Putamen (tissue), 1 donor: ENCODE measurements around the gene USP7.
"Not testable (repeated sequence)": the region's sequence is repeated elsewhere in the genome, so short reads cannot be mapped to it uniquely, and the experiment has no call there.

Source experiments
- DNase-seq: peaks from one replicate; pipeline ENCODE4 v3.0.0-alpha.2; 2016; ENCODE audit warnings: low spot score

USP7 gene

DNA sequence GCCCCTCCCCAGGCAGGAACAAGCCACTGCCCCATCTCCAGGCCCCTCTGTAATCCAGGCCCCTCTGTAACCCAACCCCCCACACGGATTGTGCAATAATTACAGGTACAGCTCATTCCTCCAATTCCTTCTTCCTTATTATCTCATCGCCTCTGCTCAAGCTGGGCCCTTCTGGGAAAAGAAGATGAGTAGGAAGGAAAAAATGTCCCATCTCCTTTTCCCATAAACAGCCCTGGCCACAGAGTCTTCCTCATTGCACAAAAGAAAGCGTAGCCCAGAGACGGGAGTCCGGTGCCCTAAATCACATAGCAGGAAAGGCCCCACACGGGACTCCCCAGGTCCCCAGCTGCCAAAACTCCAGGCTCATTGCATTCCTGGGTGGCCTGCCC lies 85.2 kb downstream of the USP7 start:
- DNase-seq: no peak

DNA sequence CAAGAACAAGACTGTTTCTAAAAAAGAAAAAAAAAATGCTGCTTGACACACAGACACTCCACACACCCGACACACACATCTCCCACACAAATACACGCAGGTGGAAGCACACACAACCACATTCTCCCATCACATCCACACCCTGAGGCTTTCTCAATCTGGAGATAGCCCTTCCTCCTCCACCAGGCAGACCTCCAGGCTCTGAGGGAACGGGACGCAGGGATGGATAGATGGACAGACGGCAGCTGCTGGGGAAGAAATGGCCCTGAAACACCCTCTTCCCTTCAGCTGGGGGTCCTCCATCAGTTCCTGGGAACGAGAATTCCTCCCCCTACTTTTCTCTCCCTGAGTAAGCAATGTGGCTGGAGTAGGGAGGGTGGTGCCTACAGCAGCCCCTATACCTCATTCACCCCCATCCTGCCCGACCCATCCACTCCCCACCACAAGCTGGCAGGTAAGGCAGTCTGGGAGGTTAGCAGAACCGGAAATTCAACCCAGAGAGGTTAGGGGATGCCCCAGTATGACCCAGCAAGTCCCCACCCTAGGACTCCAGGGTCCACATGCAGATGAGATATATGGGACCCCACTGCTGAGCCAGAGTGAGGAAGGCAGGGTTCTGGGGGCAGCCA lies 85.7 kb downstream of the USP7 start:
- no peak for DNase-seq

DNA sequence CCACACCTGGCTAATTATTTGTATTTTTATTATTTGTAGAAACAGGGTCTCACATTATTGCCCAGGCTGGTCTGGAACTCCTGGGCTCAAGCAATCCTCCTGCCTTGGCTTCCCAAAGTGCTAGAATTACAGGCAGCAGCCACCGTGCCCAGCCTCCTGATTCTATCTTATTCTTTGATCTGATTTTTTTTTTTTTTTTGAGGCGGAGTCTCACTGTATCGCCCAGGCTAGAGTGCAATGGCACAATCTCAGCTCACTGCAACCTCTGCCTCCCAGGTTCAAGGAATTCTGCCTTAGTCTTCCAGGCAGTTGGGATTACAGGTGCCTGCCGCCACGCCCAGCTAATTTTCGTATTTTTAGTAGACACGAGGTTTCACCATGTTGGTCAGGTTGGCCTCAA lies 88.4 kb downstream of the USP7 start:
- not testable (repeated sequence) for DNase-seq

DNA sequence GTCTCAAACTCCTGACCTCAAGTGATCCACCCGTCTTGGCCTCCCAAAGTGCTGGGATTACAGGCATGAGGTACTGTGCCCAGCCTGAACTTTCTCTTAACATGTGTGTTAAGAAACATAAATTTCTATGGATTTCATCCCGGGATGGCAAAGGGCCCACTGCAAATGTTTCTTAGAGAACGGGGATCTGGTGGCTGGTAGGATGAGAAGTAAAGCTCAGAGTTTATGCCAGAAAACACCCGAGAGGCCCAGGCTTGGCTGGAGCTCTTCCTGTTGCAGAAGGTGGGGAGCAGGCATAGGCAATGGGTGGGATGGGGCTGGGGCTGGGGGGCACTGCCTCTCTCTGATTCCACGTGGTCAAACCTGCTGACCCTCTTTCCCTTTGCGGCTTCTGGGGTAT lies 89.3 kb downstream of the USP7 start:
- DNase-seq: no peak

DNA sequence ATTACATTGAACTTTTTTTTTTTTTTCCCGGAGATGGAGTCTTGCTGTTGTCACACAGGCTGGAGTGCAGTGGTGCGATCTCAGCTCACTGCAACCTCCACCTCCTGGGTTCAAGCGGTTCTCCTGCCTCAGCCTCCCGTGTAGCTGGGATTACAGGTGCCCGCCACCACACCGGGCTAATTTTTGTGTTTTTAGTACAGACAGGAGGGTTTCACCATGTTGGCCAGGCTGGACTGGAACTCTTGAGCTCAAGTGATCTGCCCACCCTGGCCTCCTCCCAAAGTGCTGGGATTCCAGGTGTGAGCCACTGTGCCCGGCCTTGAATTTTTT lies 89.9 kb downstream of the USP7 start:
- DNase-seq: not testable (repeated sequence)

DNA sequence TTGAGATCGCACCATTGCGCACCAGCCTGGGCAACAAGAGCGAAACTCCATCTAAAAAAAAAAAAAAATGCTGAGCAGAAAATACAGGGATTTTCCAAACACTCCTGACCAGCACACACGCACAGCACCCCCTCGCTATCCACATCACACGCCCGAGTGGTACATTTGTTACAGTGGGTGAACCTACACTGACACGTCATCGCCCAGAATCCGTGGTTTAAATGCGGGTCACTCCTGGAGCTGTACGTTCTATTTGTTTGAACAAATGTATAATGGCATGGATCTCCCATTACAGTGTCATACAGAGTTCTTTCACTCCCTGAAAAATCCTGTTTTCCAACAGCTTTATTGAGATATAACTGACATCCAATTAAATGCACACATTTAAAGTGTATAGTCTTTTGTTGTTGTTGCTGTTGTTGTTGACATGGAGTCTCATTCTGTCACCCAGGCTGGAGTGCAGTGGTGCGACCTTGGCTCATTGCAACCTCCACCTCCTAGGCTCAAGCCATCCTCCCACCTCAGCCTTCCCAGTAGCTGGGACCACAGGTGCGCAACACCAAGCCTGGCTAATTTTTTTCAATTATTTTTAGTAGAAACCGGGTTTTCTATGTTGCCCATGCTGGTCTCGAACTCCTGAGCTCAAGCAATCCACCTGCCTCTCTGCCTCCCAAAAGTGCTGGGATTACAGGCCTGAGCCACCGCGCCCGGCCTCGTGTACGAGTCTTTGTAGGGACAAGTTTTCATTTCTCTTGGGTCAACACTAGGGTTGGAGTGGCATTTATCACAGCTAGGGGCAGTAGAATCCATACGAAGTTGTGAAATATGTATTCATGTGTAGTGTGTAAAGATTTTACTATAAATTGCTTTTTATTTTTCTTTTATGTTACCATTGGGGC lies 90.5 kb downstream of the USP7 start:
- no peak for DNase-seq

DNA sequence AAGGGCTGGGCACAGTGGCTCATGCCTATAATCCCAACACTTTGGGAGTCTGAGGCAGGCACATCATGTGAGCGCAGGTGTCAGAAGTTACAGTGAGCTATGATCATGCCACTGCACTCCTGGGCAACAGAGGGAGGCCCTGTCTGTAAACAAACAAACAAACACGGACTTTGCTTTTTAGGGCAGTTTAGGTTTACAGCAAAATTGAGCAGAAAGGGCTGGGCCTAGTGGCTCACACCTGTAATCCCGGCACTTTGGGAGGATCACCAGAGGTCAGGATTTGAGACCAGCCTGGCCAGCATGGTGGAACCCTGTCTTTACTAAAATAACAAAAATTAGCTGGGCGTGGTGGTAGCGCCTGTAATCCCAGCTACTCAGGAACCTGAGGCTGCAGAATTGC lies 91.6 kb downstream of the USP7 start:
- DNase-seq: no peak

DNA sequence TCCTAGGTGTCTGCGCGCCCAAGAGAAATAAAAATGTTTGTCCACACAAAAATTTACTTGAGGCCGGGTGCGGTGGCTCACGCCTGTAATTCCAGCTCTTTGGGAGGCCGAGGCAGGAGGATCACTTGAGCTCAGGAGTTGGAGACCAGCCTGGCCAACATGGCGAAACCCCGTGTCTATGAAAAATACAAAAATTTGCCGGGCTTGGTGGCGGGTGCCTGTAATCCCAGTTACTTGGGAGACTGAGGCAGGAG lies 93.8 kb downstream of the USP7 start:
- DNase-seq: not testable (repeated sequence)

DNA sequence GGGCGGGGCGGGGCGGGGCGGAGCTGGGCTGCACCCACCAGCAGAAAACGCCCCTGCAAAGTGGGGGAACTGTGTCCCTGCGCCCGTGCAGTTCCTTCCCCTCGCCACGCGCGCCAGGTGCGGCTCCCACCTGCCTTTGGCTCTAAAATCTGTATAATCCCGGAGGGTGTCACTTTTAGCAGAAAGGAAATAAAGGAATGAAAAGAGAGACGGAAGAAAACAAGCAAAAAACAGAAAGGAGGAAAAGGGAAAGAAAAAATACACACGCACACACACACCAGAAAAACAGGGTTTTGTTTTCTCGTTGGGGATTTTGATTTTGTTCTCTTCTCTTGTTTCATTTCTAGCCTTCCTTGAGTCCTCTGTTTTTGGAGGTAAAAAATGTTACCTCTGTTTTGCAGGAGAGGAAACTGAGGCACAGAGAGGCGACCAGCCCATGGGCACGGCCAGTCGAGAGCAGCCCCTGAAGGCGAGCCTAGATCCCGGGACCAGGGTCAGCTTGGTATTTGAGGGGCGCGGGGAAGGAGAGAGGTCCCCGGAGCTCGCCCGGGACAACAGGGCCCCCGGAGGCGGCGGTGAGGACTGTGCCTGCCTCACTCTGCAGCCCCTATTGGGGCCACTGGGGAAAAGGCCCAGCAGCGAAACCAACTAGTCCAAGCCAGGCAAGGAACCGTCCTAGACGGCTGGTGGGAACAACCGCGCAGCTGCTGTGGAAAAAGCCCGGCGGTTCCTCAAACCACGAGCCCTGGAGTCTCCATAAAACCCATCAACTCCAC lies 94.3 kb downstream of the USP7 start:
- DNase-seq: no peak

DNA sequence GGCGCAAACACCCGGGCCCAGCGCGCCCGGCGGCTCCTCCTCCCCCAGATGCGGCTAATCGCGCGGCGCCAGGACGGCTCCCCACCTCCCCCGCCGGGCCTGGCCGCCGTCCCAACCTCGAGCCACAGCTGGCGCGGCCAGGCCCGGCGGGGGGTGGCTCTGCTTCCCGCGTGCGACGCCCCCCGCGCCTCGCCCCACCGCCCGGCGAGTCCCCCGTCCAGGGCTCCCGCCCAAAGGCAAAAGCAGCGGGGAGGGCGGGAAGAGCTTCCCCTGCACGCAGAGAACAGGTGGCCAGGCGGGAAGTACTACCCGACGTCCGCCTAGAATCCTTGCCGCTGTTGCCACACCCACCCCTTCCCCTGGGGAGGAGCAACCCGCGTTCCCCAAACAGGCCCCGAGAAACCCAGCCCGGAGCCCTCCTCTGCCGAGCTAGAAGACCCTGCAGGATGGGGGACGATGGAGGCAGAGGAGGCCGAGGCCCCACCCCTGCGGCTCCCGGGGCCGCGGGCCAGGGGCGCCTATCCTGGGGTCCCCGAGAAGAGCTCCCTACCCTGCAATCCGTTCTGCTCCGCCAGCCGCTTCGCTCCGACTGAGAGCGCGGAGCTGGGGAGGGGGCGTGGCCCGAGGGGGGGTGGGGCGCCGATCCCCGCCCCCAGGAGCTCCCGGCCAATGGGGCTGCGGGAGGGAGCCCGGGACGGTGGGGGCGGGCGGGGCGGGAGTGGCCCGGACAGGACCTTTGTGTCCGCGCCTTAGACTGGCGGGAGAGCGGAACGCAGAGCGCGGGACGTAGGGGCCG lies 95.1 kb downstream of the USP7 start, which contains the start of gene CARHSP1:
TSS of gene CARHSP1 (minus strand) at position 591 of the 796 bp plus-strand sequence. CDS start 9,678 bp downstream, outside the sequence.
- DNase-seq: peak; percentile 93

DNA sequence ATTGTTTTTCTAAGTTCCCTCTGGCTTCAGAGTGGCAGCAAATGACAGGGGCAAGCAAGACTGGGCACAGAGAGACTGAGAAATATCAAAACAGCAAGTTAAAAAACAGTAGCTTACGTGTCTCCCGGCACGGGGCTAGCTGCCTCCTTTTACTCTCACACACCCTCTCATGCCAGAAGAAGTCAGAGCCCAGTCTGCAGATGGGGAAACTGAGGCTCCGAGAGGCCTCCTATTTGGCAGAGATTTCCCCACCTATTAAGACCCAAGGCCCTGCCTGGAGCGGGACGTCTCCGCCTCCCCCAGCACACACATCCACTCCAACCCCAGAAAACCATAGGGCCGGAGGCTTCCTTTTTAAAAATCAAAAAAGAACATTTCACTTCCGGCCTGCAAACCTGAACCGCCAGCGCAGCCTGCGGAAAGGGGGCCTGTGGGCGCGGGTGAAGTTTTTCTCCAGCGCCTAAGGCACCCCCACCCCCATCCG lies 95.7 kb downstream of the USP7 start:
- peak; percentile 39 for DNase-seq

DNA sequence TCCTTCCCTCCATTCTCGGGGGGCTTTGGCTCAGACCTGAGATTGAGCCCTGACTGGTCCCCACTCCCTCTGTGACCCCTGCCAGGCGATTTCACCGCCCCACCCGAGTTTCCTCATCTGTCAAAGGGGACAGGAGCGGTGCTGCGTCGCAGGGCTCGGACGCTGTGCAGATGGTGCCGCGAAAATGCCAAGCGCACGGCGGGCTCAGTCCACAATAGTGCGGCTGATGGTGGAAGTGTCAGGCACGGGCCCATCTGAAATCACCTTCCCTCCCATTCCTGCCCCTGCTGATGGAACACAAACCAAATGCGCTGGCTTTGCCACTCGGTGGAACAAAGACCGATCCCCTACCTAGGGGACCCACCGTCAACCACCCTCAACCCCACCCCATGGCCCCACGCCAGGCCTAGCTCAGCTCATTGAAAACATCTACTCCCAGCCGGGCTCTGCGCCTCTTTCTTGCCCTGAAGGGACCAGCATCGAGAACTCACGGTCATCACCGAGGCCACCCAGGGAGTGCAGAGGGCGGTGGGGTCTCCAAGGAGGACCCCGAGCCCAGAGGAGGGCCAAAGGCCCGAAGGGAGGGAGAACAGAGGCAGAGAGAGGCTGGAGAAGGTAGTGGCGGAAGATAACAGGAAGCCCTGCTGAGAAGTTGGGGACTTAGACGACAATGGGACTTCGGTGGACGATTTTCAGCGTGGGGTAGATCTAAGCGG lies 96.3 kb downstream of the USP7 start:
- DNase-seq: no peak

DNA sequence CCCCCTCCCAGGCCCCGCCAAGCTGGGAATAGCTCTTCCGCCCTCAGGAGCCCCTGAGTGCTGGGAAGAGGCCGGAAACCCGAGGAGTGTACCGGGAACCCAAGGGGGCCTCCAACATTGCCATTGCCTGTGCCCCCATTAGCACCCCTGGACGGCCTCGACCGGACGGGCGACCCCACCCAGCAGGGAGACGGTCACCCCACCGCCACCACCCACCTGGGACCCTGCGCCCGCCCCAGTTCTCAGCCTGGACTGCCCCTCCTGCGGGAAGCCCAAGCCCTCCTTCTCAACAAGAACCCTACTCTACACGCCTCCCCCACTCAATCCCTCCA lies 96.9 kb downstream of the USP7 start:
- no peak for DNase-seq

DNA sequence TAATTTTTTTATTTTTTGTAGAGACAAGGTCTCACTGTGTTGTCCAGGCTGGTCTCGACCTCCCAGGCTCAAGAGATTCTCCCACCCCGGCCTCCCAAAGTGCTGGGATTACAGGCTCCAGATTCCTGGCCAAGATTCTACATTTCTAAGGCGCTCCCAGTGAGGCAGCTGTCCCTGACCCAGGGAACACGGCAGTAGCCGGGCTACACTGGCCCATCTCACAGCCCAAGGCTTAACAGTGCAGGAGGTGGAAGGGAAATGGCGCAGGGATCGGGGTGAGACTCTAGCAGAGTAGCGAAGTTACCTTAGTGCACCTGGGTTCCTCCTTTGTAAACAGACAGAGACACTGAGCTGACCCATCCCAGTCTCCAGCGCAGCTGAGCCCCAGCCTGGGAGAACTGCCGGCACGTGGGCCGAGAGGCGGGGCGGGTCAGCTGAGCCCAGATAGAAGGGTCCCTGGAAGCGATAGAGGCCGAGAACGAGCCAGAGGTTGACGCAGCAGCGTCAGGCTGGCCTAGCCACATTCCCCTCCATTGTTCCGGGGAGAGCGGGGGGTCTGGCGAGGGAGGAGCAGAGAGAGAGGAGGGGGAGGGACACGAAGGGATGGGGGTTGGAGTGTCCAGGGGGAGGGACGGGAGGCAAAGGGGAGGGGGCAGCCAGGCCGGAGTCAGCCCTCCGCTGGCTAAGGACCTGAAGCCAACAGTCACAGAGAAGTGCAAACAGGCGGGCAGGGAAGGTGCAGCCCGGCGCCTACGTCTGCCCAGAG lies 97.4 kb downstream of the USP7 start:
- peak; percentile 74 for DNase-seq

DNA sequence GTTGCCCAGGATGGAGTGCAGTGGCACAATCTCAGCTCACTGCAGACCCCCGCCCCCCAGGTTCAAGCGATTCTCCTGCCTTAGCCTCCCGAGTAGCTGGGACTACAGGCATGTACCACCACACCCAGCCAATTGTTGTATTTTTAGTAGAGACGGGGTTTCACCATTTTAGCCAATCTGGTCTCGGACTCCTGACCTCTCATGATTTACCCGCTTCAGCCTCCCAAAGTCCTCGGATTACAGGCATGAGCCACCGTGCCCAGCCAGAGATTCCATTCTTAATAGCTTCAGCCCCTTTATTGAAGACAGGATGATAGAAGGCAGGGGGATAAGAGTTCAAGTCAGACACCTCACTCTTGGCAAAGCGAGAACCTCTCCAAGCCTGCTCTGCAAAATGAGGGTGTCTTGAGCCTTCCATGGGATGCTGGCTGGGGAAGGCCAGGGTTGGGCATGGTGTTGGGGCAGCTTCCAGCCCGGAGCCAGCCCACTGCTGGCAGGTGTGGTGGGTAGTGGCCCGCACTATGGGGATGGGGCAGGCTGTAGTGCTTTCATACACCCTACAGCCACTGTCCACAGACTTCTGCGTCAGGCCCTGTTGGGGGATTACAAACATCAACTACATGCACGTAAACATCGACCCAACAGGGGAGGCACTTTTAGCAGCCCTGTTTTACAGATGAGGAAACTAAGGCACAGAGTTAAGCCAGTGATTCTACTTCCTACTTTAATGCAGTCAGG lies 98.4 kb downstream of the USP7 start:
- DNase-seq: no peak

DNA sequence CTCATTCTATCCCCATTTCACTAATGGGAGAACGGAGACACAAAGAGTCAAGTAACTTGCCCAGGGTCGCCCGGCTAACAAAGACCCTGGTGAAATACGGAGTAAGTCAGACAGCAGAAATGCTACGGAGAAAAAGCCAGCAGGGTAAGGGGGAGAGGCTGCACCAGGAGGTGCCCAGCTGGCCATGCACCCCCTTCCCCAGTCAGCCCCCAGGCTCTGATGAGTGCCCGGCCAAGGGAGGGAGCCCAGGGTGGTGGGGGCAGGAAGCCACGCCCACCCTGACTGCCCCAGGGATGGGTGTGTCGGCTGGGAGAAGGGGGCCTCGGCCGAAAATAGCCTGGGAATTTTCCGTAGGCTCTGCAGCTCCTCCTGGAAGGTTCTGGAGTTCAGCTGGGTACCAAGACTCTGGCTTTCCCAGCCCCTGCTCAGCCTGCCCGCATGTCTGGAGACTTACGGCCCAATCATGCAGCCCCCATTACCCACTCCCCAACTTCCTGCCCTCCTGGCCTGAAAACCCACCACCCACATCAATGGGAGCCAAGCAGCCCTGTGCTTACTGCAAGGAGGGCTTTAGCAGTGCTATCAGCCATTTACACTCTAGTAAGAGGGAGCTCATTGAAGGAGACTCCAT lies 99.1 kb downstream of the USP7 start:
- no peak for DNase-seq

DNA sequence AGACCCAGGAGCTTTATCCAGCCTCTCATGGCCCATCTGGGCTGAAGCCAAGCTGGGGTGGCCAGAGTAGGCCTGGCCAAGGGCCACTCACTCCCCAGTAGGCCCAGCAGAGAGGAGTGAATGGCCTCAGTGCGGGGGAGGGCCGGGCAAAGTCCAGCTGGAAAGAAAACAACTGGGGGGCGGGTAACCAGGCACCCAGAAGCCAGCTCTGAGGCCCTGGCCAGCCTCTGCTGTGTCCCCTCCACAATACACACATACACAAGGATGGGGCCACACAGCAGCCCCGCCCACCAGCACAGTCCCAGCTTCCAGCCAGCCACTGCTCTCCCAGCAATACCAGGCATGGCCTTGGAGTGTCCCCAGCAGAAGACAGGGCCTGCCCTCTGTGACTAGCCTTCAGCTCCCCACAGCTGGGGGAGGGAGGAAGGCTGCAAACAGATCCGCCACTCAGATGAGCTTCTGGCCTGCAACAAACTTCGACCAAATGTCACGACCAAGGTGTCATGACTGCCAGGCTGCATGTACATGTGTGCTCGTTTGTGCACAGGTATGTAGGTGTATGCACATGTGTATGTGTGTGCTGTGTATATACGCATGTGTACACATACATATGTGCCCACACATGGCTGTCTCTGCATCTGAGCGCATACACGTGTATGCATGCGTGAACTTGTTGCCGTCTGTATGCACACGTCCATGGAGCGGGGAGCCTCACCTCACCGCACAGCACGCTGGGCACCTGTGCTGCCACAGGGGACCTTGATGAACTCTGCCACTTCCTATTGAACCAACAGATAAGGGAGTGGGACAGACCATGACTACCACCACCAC lies 99.9 kb downstream of the USP7 start:
- DNase-seq: peak; percentile 94

DNA sequence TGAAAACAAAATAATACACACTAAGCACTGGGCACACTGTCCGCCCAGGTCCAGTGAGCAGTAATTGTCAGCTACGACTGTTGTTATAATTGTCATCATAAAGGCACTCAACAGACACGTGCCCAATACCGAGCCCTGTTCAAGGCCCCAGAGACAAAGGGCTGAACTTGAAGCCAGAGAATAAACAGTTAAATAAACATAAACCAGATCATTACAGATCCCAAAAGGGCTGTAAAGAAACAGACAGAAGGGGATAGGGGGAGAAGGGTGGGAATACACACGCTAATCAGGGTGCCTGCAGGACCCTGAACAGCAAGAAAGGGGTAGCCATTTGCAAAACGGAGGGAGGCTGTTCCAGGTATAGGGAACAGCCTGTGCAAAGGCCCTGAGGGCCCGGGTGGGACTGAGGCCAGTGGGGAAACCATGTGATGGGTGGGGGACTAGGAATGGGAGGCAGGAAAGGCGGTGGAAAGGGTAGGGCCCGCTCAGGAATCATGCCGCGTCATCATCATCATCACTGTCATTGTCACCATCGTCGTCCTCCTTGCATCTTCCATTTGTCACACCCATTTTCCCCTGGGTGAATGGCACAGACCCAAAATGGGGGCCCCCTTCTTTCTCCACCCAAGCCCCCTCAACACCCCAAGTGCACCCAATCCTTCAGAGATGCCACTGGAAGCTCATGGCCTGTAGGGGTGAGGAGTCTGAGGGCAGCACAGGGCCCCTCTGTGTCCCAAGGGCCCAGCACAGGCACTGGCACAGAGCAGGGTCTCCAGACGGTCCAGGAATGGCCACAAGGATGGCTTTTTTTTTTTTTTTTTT lies 101.2 kb downstream of the USP7 start:
- DNase-seq: no peak
